A204.1 (cell line): ENCODE results near the gene EPB41L3.
"Not testable (repeated sequence)": the region's sequence is repeated elsewhere in the genome, so short reads cannot be mapped to it uniquely, and the experiment has no call there.

Experiments
- FAIRE-seq: peaks from 2 replicates; lab custom pipeline; 2012; peaks lifted over from hg19 to GRCh38; lab: Jason Lieb, UNC

EPB41L3 gene

GRCh38 chr18:5543773-5544389 lies at the start of gene EPB41L3:
Gene EPB41L3, minus strand, starts transcription at chr18:5543997. Its CDS starts 54,814 bp downstream, at chr18:5489183.
- FAIRE-seq: no peak

- FAIRE-seq: no peak
Measured at GRCh38 chr18:5588529-5588928, 44.7 kb upstream of the EPB41L3 start.

GRCh38 chr18:5585653-5586052 lies 41.9 kb upstream of the EPB41L3 start:
- FAIRE-seq: no peak

GRCh38 chr18:5584746-5585417 lies 41.1 kb upstream of the EPB41L3 start:
- no peak for FAIRE-seq

GRCh38 chr18:5582849-5583681 lies 39.3 kb upstream of the EPB41L3 start:
- FAIRE-seq: no peak

- FAIRE-seq: no peak
Measured at GRCh38 chr18:5582076-5582475, 38.3 kb upstream of the EPB41L3 start.

- FAIRE-seq: no peak
Measured at GRCh38 chr18:5574843-5575242, 31.0 kb upstream of the EPB41L3 start.

GRCh38 chr18:5571666-5572065 lies 27.9 kb upstream of the EPB41L3 start:
- no peak for FAIRE-seq

- FAIRE-seq: not testable (repeated sequence)
Measured at GRCh38 chr18:5570613-5571012, 26.8 kb upstream of the EPB41L3 start.

- FAIRE-seq: no peak
Measured at GRCh38 chr18:5568416-5568815, 24.6 kb upstream of the EPB41L3 start.

- FAIRE-seq: no peak
Measured at GRCh38 chr18:5558851-5559250, 15.1 kb upstream of the EPB41L3 start.

- no peak for FAIRE-seq
Measured at GRCh38 chr18:5556310-5556974, 12.6 kb upstream of the EPB41L3 start.

- no peak for FAIRE-seq
Measured at GRCh38 chr18:5554629-5555028, 10.8 kb upstream of the EPB41L3 start.

GRCh38 chr18:5546660-5547059 lies 2.9 kb upstream of the EPB41L3 start:
- FAIRE-seq: no peak

- FAIRE-seq: no peak
Measured at GRCh38 chr18:5543036-5543680, 639 bp downstream of the EPB41L3 start.

GRCh38 chr18:5542515-5543035 lies 1.2 kb downstream of the EPB41L3 start:
- no peak for FAIRE-seq

GRCh38 chr18:5541644-5542043 lies 2.2 kb downstream of the EPB41L3 start:
- no peak for FAIRE-seq

- no peak for FAIRE-seq
Measured at GRCh38 chr18:5539391-5539790, 4.4 kb downstream of the EPB41L3 start.

- FAIRE-seq: no peak
Measured at GRCh38 chr18:5538544-5538943, 5.3 kb downstream of the EPB41L3 start.

- FAIRE-seq: no peak
Measured at GRCh38 chr18:5537860-5538259, 5.9 kb downstream of the EPB41L3 start.

GRCh38 chr18:5534845-5535244 lies 9.0 kb downstream of the EPB41L3 start:
- FAIRE-seq: no peak

GRCh38 chr18:5532066-5532465 lies 11.7 kb downstream of the EPB41L3 start:
- no peak for FAIRE-seq
